Measurements from ENCODE around the gene LYRM1.
"Not testable (repeated sequence)": the region's sequence is repeated elsewhere in the genome, so short reads cannot be mapped to it uniquely, and the experiment has no call there.

DNA sequence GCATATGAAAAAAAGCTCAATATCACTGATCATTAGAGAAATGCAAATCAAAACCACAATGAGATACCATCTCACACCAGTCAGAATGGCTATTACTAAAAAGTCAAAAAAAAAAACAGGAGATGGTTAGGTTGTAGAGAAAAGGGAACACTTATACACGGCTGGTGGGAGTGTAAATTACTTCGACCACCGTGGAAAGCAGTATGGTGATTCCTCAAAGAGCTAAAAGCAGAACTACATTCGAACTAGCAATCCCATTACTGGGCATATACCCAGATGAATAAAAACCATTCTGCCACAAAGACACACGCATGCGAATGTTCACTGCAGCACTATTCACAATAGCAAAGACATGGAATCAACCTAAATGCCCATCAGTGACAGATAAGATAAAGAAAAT is 36.2 kb upstream of the LYRM1 start:
- TF ChIP-seq POLR2A (IDR thresholded peaks at IDR 0.05): not testable (repeated sequence)
- TF ChIP-seq, protein P1, sequence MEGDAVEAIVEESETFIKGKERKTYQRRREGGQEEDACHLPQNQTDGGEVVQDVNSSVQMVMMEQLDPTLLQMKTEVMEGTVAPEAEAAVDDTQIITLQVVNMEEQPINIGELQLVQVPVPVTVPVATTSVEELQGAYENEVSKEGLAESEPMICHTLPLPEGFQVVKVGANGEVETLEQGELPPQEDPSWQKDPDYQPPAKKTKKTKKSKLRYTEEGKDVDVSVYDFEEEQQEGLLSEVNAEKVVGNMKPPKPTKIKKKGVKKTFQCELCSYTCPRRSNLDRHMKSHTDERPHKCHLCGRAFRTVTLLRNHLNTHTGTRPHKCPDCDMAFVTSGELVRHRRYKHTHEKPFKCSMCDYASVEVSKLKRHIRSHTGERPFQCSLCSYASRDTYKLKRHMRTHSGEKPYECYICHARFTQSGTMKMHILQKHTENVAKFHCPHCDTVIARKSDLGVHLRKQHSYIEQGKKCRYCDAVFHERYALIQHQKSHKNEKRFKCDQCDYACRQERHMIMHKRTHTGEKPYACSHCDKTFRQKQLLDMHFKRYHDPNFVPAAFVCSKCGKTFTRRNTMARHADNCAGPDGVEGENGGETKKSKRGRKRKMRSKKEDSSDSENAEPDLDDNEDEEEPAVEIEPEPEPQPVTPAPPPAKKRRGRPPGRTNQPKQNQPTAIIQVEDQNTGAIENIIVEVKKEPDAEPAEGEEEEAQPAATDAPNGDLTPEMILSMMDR (IDR thresholded peaks at IDR 0.05): not testable (repeated sequence)

All from lower leg skin (tissue), 3 donors.